NT2/D1 (cell line): ENCODE data around the gene STK38L.

Experiments
- SUZ12 ChIP-seq: IDR thresholded peaks from 2 replicates; pipeline ENCODE4 v1.6.1; 2011; ENCODE audit not compliant: insufficient read length, insufficient read depth; ENCODE audit errors: extremely low read depth
- YY1 ChIP-seq: IDR thresholded peaks from 2 replicates; pipeline ENCODE4 v1.6.1; 2011; ENCODE audit not compliant: insufficient read length, insufficient read depth
- ZNF274 ChIP-seq: IDR thresholded peaks from 2 replicates; pipeline ENCODE4 v1.6.1; 2011; ENCODE audit warnings: mild to moderate bottlenecking, low read depth, low read length

GRCh38 chr12:27280412-27280811 is 36.3 kb downstream of the STK38L start:
- TF ChIP-seq YY1 (no peak), ZNF274 (no peak), SUZ12 (no peak)
